NK-92 (cell line): Measurements from ENCODE around the gene DNAI1.

Experiments
- DNase-seq: peaks from one replicate; lab custom pipeline; 2025; ENCODE audit not compliant: unreplicated experiment; lab: John Stamatoyannopoulos, UW

The DNAI1 gene

GRCh38 chr9:34555936-34556525 lies 97.4 kb downstream of the DNAI1 start:
- DNase-seq, result no peak

- no peak for DNase-seq
Observed at GRCh38 chr9:34556949-34557348, 98.3 kb downstream of the DNAI1 start.

GRCh38 chr9:34557426-34558321 lies 99.1 kb downstream of the DNAI1 start:
- no peak for DNase-seq

- DNase-seq, result no peak
Observed at GRCh38 chr9:34558364-34558763, 99.8 kb downstream of the DNAI1 start.

- DNase-seq, result no peak
Observed at GRCh38 chr9:34558919-34559623, 100.5 kb downstream of the DNAI1 start.

- no peak for DNase-seq
Observed at GRCh38 chr9:34559624-34560455, 101.2 kb downstream of the DNAI1 start.

GRCh38 chr9:34560599-34561214 lies 102.1 kb downstream of the DNAI1 start:
- no peak for DNase-seq

- DNase-seq, result no peak
Observed at GRCh38 chr9:34562135-34562745, 103.6 kb downstream of the DNAI1 start.

GRCh38 chr9:34563262-34563661 lies 104.7 kb downstream of the DNAI1 start:
- DNase-seq, result no peak

GRCh38 chr9:34564617-34565016 lies 106.0 kb downstream of the DNAI1 start:
- DNase-seq, result no peak

- no peak for DNase-seq
Observed at GRCh38 chr9:34565856-34566255, 107.3 kb downstream of the DNAI1 start.

GRCh38 chr9:34566322-34566721 lies 107.7 kb downstream of the DNAI1 start:
- DNase-seq, result no peak

- DNase-seq, result no peak
Observed at GRCh38 chr9:34566972-34567371, 108.4 kb downstream of the DNAI1 start.

GRCh38 chr9:34568133-34568532 lies 109.5 kb downstream of the DNAI1 start:
- no peak for DNase-seq

GRCh38 chr9:34568774-34569173 lies 110.2 kb downstream of the DNAI1 start:
- DNase-seq, result no peak

- no peak for DNase-seq
Observed at GRCh38 chr9:34570376-34570775, 111.8 kb downstream of the DNAI1 start.
